Endothelial cell of umbilical vein (primary cell): ENCODE results near the gene PUS7L. TPM values are rescaled to one million over a fixed set of nuclear protein-coding genes. Genes with fewer than 3 reads are reported as not detected.
A peak's percentile ranks its signal among the peaks of the same experiment; 100 is the strongest.

Experiments used
- BruUV-seq: library from RNA; stranded (reverse); fragments of 400-500 nt; replicated peaks from 2 replicates; lab custom pipeline; 2021; lab: Mats Ljungman, UMichigan
- CTCF ChIA-PET: fragments of 300-600, 350-600 bp; sonication (Branson Sonifier 250); formaldehyde crosslinking; loops from one replicate; lab custom pipeline; 2021; ENCODE audit warnings: antibody characterized with exemption, inconsistent platforms; lab: Charles Lee
- POLR2A ChIA-PET: fragments of 300-600, 350-600 bp; sonication (Branson Sonifier 250); formaldehyde crosslinking; loops from one replicate; lab custom pipeline; 2021; ENCODE audit warnings: antibody characterized with exemption, inconsistent platforms; lab: Charles Lee
- DNase-seq: peaks from one replicate; pipeline ENCODE4 v3.0.0-alpha.2; 2011; ENCODE audit warnings: low read depth, low spot score
- FAIRE-seq: peaks from 2 replicates; lab custom pipeline; 2011; peaks lifted over from hg19 to GRCh38; lab: Jason Lieb, UNC
- H2AFZ ChIP-seq: 2 replicates; pipeline ENCODE4 v1.6.0; 2012; ENCODE audit warnings: low read depth, low read length, control low read depth, inconsistent platforms
- H3K27ac ChIP-seq: 2 replicates; pipeline ENCODE4 v1.5.1; 2011; ENCODE audit warnings: low read depth, mild to moderate bottlenecking, control low read depth, low read length, moderate library complexity; ENCODE audit not compliant: insufficient read depth
- H3K27me3 ChIP-seq, 2 experiments: 2 replicates each; pipeline versions ENCODE4 v1.6.0 to v1.6.1; 2011; ENCODE audit warnings: low read length in 2 of 2, mixed read lengths in 1 of 2; ENCODE audit not compliant: control insufficient read depth in 2 of 2, insufficient read depth in 2 of 2
- H3K36me3 ChIP-seq, 2 experiments: 2 replicates in 1 of 2; 3 replicates in 1 of 2; pipeline ENCODE4 v1.5.1; 2011; ENCODE audit warnings: low read length in 2 of 2, mild to moderate bottlenecking in 1 of 2, moderate library complexity in 1 of 2; ENCODE audit not compliant: control insufficient read depth in 2 of 2, insufficient read depth in 2 of 2; ENCODE audit errors: extremely low read depth in 1 of 2
- H3K4me1 ChIP-seq: 3 replicates; pipeline ENCODE4 v1.5.1; 2011; ENCODE audit warnings: mild to moderate bottlenecking, low read length; ENCODE audit not compliant: control insufficient read depth, insufficient read depth; ENCODE audit errors: extremely low read depth
- H3K4me2 ChIP-seq: 2 replicates; pipeline ENCODE4 v1.6.1; 2011; ENCODE audit warnings: low read length, control low read depth, mixed read lengths; ENCODE audit not compliant: insufficient read depth
- H3K4me3 ChIP-seq, 3 experiments: fragments of 200-600 bp in 1 of 3; sonication (generic), shearing (Covaris generic) in 1 of 3; replicated peaks in 1 of 3; 2 replicates each; pipeline ENCODE4 v1.5.1; 2011 to 2016; ENCODE audit warnings: control low read depth in 3 of 3, low read length in 3 of 3, mild to moderate bottlenecking in 2 of 3, inconsistent platforms in 1 of 3, low read depth in 1 of 3, moderate library complexity in 1 of 3; ENCODE audit not compliant: insufficient read depth in 1 of 3
- H3K79me2 ChIP-seq: 2 replicates; pipeline ENCODE4 v1.6.0; 2012; ENCODE audit warnings: low read length, inconsistent platforms; ENCODE audit not compliant: control insufficient read depth, insufficient read depth
- H3K9ac ChIP-seq: replicated peaks from 2 replicates; pipeline ENCODE3; 2011; ENCODE audit warnings: low read length, control low read depth; ENCODE audit not compliant: insufficient read depth; ENCODE audit errors: extremely low read depth
- H3K9me1 ChIP-seq: replicated peaks from 3 replicates; pipeline ENCODE4 v1.6.0; 2011; ENCODE audit warnings: mild to moderate bottlenecking, low read length; ENCODE audit not compliant: control insufficient read depth, insufficient read depth; ENCODE audit errors: extremely low read depth
- H3K9me3 ChIP-seq: replicated peaks from 2 replicates; pipeline ENCODE4 v1.5.1; 2012; ENCODE audit warnings: low read length, inconsistent platforms; ENCODE audit not compliant: control insufficient read depth, insufficient read depth
- H4K20me1 ChIP-seq: replicated peaks from 2 replicates; pipeline ENCODE3; 2011; ENCODE audit warnings: mild to moderate bottlenecking, low read length; ENCODE audit not compliant: control insufficient read depth, insufficient read depth; ENCODE audit errors: extremely low read depth
- CTCF ChIP-seq, 2 donors: IDR thresholded peaks; 1 replicate in 1 of 2; 2 replicates in 1 of 2; pipeline ENCODE4 v1.5.1; 2011; ENCODE audit warnings: low read length in 2 of 2, mild to moderate bottlenecking in 2 of 2, moderate library complexity in 2 of 2, control low read depth in 1 of 2, inconsistent platforms in 1 of 2, low read depth in 1 of 2; ENCODE audit not compliant: insufficient read depth in 1 of 2; ENCODE audit errors: extremely low read depth in 1 of 2
- EZH2 ChIP-seq: IDR thresholded peaks from 2 replicates; pipeline ENCODE4 v1.6.1; 2012; ENCODE audit warnings: borderline replicate concordance, low read depth, mild to moderate bottlenecking, moderate library complexity, low read length, inconsistent platforms; ENCODE audit not compliant: severe bottlenecking
- FOS ChIP-seq: IDR thresholded peaks from 2 replicates; pipeline ENCODE4 v1.6.1; 2011; ENCODE audit warnings: mild to moderate bottlenecking, low read length, moderate library complexity, borderline replicate concordance; ENCODE audit not compliant: insufficient read depth
- GATA2 ChIP-seq: IDR thresholded peaks from 2 replicates; pipeline ENCODE4 v1.7.0; 2011; ENCODE audit warnings: low read depth, mild to moderate bottlenecking, moderate library complexity, mixed read lengths, low read length; ENCODE audit not compliant: insufficient read length, insufficient read depth
- JUN ChIP-seq: IDR thresholded peaks from 2 replicates; pipeline ENCODE4 v1.6.1; 2011; ENCODE audit warnings: borderline replicate concordance, low read depth; ENCODE audit not compliant: insufficient read length, insufficient read depth
- MAX ChIP-seq: IDR thresholded peaks from 2 replicates; pipeline ENCODE4 v1.6.1; 2011; ENCODE audit not compliant: insufficient read depth, insufficient read length
- MYC ChIP-seq: IDR thresholded peaks from one replicate; pipeline ENCODE4 v1.6.1; 2011; ENCODE audit warnings: mild to moderate bottlenecking, low read depth, low read length
- POLR2A ChIP-seq: IDR thresholded peaks from 2 replicates; pipeline ENCODE4 v1.6.1; 2012; ENCODE audit warnings: low read depth, mild to moderate bottlenecking, control low read depth, low read length
- POLR2AphosphoS5 ChIP-seq: IDR thresholded peaks from 2 replicates; pipeline ENCODE4 v1.6.1; 2012; ENCODE audit warnings: low read depth, mild to moderate bottlenecking, control low read depth, low read length, moderate library complexity; ENCODE audit not compliant: insufficient read depth
- dilution Hi-C: fragments of 300-500 bp; cut with MboI; formaldehyde crosslinking; loops from one replicate; pipeline ENCODE4 v1.15.0; 2019; ENCODE audit warnings: low sequenced_read_pairs; ENCODE audit not compliant: extremely low pct_ligation_motif_present
- intact Hi-C: fragments of 100-400 bp; cut with micrococcal nuclease; formaldehyde crosslinking; loops from one replicate; pipeline ENCODE4 v1.10.0; 2022
- polyA plus RNA-seq, 4 experiments: library from polyadenylated mRNA; depleted of rRNA in 3 of 4; stranded (reverse) in 3 of 4; unstranded in 1 of 4; fragments of >200 nt; gene quantifications; 2 replicates each; pipeline versions ENCODE4 v1.2.1 to v1.2.3, GENCODE V29; 2011 to 2012; ENCODE audit warnings: missing spikeins in 1 of 4
- total RNA-seq: library from RNA; stranded (reverse); gene quantifications from 2 replicates; pipeline ENCODE4 v1.2.3, GENCODE V29; 2021

Gene PUS7L
- total and polyA plus RNA-seq, 2 donors (not counting 3 experiments of a cell fraction or from before 2014, with no cell fraction given), result 1.8 to 13.1 TPM

GRCh38 chr12:43733687-43734086 lies 24.9 kb downstream of the PUS7L start:
- dilution Hi-C loops (no loop called here), intact Hi-C loops (no loop called here)
- Histone ChIP-seq H3K4me3 (no peak overlapping the region), H3K27me3 (no peaks in the 10 kb centered on the region), H3K4me2 (no peak overlapping the region), H3K9me1 (no peaks in the 10 kb centered on the region), H3K9ac (no peak overlapping the region), H2AFZ (no peak overlapping the region), H3K9me3 (no peaks in the 10 kb centered on the region), H3K4me1 (no peaks in the 10 kb centered on the region), H3K79me2 (no peaks in the 10 kb centered on the region), H4K20me1 (no peaks in the 10 kb centered on the region), H3K27ac (no peak overlapping the region), H3K36me3 (peaks cover 0 to 7% of the 10 kb centered on the region in 2 experiments)
- no TSS peak for BruUV-seq
- CTCF ChIA-PET, result interaction anchor here (0.6 to 1.5 kb wide), 3 partner anchors 29 to 1586 kb away, joined by 3 read pairs; no protein-coding TSS in a partner anchor
- peak; percentile 43 for FAIRE-seq
- no peak for DNase-seq
- POLR2A ChIA-PET, result no interaction called here
- TF ChIP-seq MYC (no peak), POLR2AphosphoS5 (no peak), EZH2 (no peak), GATA2 (no peak), POLR2A (no peak), MAX (no peak), CTCF (IDR thresholded peaks at IDR 0.05; ENCODE audit: extremely low read depth in 1 of 2, insufficient read depth in 1 of 2, low read depth in 1 of 2, low read length in 2 of 2) (no peak), JUN (no peak), FOS (no peak)
